Kidney (tissue), 14 donors: Measurements from ENCODE around the gene DYRK3. TPM values are rescaled to one million over a fixed set of nuclear protein-coding genes. Genes with fewer than 3 reads are reported as not detected.

Experiments
- DNase-seq, 5 donors: peaks; one replicate each; pipeline ENCODE4 v3.0.0-alpha.2; 2013 to 2020
- FAIRE-seq: peaks from 2 replicates; lab custom pipeline; 2012; peaks lifted over from hg19 to GRCh38; lab: Jason Lieb, UNC
- H3K27ac ChIP-seq, 2 donors: one replicate each; pipeline ENCODE4 v1.7.0; 2013; ENCODE audit warnings: low read depth in 2 of 2, low read length in 2 of 2, inconsistent platforms in 1 of 2
- H3K27me3 ChIP-seq: one replicate; pipeline ENCODE4 v1.7.1; 2013; ENCODE audit warnings: low read length, inconsistent platforms; ENCODE audit not compliant: control insufficient read depth, insufficient read depth
- H3K36me3 ChIP-seq, 3 donors: one replicate each; pipeline versions ENCODE4 v1.7.0 to v1.7.1; 2013; ENCODE audit warnings: low read length in 3 of 3, control low read depth in 1 of 3, inconsistent platforms in 1 of 3; ENCODE audit not compliant: insufficient read depth in 3 of 3, control insufficient read depth in 2 of 3
- H3K4me1 ChIP-seq, 3 donors: one replicate each; pipeline versions ENCODE4 v1.7.0 to v1.7.1; 2013; ENCODE audit warnings: low read length in 3 of 3, inconsistent platforms in 1 of 3, low read depth in 1 of 3; ENCODE audit not compliant: control insufficient read depth in 2 of 3, insufficient read depth in 2 of 3
- H3K4me3 ChIP-seq, 3 donors: one replicate each; pipeline versions ENCODE4 v1.7.0 to v1.8.1; 2013; ENCODE audit warnings: low read length in 3 of 3, control low read depth in 1 of 3, inconsistent platforms in 1 of 3
- H3K9ac ChIP-seq, 3 donors: one replicate each; pipeline versions ENCODE4 v1.7.0 to v1.7.1; 2013; ENCODE audit warnings: low read length in 3 of 3, control low read depth in 1 of 3, inconsistent platforms in 1 of 3
- H3K9me3 ChIP-seq, 3 donors: one replicate each; pipeline versions ENCODE4 v1.7.0 to v1.7.1; 2013; ENCODE audit warnings: low read length in 3 of 3, control low read depth in 1 of 3, inconsistent platforms in 1 of 3; ENCODE audit not compliant: control insufficient read depth in 2 of 3, insufficient read depth in 1 of 3
- intact Hi-C: fragments of 100-400 bp; cut with DNase I; formaldehyde crosslinking; loops from one replicate; pipeline ENCODE4 v1.11.1; 2022
- polyA plus RNA-seq: library from polyadenylated mRNA; stranded (reverse); fragments of 350-450 nt; fragmentation: Illumina TruSeq; extraction: RNeasy Lipid Tissue Mini Kit (QIAGEN cat#74804); gene quantifications from one replicate; pipeline ENCODE4 v1.2.3, GENCODE V29; 2014; ENCODE audit warnings: low read depth, low replicate concordance; ENCODE audit not compliant: insufficient read depth
- total RNA-seq: library from RNA; stranded (reverse); fragmentation: NEBNext Ultra II Directional; extraction: Animal tissue kit (Norgen Biotek cat#: 25700); gene quantifications from one replicate; pipeline ENCODE4 v1.2.1, GENCODE V29; 2021
- TF ChIP-seq, protein P1 (sequence below): IDR thresholded peaks from 3 replicates; pipeline ENCODE4 v1.5.1; 2012; ENCODE audit warnings: mild to moderate bottlenecking, moderate library complexity, borderline replicate concordance; ENCODE audit not compliant: insufficient read depth; ENCODE audit errors: extremely low read depth
- donor health status: control.
- donor health status: control.
- donor health status: control.
- donor health status: control.
- donor health status: control.
- donor health status: DM: yes; HTN: yes; CAD: no.
- donor health status: Normal renal cell carcinoma (clear cell type).

Gene DYRK3
- total and polyA plus RNA-seq, 2 donors from 2014 or later, result 3.5 to 12.7 TPM

DNA sequence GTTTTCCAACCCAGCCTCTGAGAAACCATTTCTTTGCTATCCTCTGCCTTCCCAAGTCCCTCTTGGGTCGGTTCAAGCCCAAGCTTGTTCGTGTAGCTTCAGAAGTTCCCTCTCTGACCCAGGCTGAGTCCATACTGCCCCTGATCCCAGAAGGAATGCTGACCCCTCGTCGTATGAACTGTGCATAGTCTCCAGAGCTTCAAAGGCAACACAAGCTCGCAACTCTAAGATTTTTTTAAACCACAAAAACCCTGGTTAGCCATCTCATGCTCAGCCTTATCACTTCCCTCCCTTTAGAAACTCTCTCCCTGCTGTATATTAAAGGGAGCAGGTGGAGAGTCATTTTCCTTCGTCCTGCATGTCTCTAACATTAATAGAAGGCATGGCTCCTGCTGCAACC, 46.8 kb upstream of the DYRK3 start:
- Histone ChIP-seq H3K27ac (no peak overlapping the region), H3K27me3 (no peaks in the 10 kb centered on the region), H3K4me3 (no peak overlapping the region), H3K9ac (no peak overlapping the region), H3K9me3 (no peaks in the 10 kb centered on the region), H3K36me3 (peaks cover 2 to 28% (median 19%) of the 10 kb centered on the region in 3 donors), H3K4me1 (no peaks in the 10 kb centered on the region)
- DNase-seq (peak in 1 of 5 donors; percentile 22), FAIRE-seq (no peak)
- TF ChIP-seq, protein P1, sequence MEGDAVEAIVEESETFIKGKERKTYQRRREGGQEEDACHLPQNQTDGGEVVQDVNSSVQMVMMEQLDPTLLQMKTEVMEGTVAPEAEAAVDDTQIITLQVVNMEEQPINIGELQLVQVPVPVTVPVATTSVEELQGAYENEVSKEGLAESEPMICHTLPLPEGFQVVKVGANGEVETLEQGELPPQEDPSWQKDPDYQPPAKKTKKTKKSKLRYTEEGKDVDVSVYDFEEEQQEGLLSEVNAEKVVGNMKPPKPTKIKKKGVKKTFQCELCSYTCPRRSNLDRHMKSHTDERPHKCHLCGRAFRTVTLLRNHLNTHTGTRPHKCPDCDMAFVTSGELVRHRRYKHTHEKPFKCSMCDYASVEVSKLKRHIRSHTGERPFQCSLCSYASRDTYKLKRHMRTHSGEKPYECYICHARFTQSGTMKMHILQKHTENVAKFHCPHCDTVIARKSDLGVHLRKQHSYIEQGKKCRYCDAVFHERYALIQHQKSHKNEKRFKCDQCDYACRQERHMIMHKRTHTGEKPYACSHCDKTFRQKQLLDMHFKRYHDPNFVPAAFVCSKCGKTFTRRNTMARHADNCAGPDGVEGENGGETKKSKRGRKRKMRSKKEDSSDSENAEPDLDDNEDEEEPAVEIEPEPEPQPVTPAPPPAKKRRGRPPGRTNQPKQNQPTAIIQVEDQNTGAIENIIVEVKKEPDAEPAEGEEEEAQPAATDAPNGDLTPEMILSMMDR, result no peak
- intact Hi-C loops, result no loop called here

DNA sequence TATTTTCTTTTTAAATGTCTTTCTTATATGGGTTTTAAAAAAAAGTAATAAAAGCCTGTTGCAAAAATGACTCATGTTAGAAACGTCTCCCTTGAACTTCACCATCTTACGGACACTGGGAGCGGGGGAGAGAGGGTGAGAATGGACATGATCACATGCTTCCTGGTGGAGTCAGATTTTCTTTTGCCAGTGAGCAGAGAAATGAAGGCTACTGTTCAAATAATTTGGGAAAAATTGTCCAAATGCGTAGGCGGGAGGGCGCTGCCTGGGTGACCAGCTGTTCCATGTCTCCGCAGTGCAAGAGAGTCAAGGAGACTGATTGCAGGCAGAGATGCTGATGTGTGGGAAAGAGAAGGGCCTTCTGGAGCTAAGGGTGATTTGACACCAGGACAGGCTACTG, 46.1 kb upstream of the DYRK3 start:
- H3K4me3 ChIP-seq, result no peak overlapping the region
- H3K9ac ChIP-seq, result no peak overlapping the region
- no peak overlapping the region for H3K27ac ChIP-seq
- TF ChIP-seq, protein P1, result no peak
- H3K36me3 ChIP-seq, result peaks cover 6 to 35% (median 22%) of the 10 kb centered on the region in 3 donors
- intact Hi-C loops, result no loop called here
- peak in 4 of 5 donors; percentile 35 to 84 (median 68) for DNase-seq
- no peaks in the 10 kb centered on the region for H3K4me1 ChIP-seq
- no peaks in the 10 kb centered on the region for H3K27me3 ChIP-seq
- no peaks in the 10 kb centered on the region for H3K9me3 ChIP-seq
- no peak for FAIRE-seq

DNA sequence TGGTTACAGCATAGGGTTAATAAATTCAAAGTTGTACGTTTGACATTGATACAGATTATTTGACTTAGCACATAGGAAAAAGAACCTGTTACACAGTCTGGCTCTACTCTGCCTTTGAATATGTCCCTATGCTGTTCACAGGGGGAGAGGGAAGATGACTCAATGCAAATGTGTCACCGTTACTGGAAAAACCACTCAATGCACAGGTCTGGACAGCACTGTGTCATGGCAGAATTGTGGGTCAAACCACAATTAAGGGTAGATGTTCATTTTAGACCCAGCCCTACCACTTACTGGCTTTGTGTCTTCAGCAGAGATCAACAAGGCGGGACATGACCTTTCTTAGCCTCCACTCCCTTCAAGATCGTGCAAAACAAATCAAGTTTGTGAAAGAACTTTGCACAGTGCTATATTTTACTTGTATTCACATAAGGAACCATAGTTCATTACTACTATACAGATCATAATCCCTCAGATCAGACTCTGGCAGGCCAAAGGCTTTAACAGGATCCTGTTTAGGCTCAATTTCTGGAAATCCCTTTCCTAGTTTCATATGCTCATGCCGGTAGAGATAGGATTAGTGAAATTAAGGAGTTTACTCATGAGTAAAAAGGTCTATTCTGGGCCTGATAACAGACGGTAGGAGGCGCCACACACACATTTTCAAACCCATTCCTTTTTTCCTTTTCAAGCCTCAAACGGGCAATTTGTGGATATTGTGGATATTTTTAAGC, 45.1 kb upstream of the DYRK3 start:
- Histone ChIP-seq H3K9me3 (no peaks in the 10 kb centered on the region), H3K27me3 (no peaks in the 10 kb centered on the region), H3K27ac (no peak overlapping the region), H3K4me3 (no peak overlapping the region), H3K36me3 (peaks cover 6 to 42% (median 30%) of the 10 kb centered on the region in 3 donors), H3K9ac (no peak overlapping the region), H3K4me1 (no peaks in the 10 kb centered on the region)
- FAIRE-seq (no peak), DNase-seq (no peak)
- TF ChIP-seq, protein P1, result no peak
- intact Hi-C loops, result no loop called here
